GM21390 (cell line): ENCODE data around the gene KCNK17.

Experiments used
- ATAC-seq: cut with Tn5 transposase; IDR thresholded peaks from one replicate; pipeline ENCODE4 v1.9.1; 2021; ENCODE audit not compliant: unreplicated experiment

KCNK17 gene

GRCh38 chr6:39314273-39314795 is at the start of gene KCNK17:
Gene KCNK17 (minus strand): TSS chr6:39314419. CDS start chr6:39314320, 99 bp downstream.
- no peak for ATAC-seq

- ATAC-seq: no peak
These were observed 49.1 kb upstream of the KCNK17 start for GRCh38 chr6:39363280-39363679.

GRCh38 chr6:39362487-39362865 is 48.3 kb upstream of the KCNK17 start:
- ATAC-seq: no peak

GRCh38 chr6:39361657-39362486 is 47.7 kb upstream of the KCNK17 start:
- peak; percentile 78 for ATAC-seq

- no peak for ATAC-seq
These were observed 46.2 kb upstream of the KCNK17 start for GRCh38 chr6:39360378-39360777.

GRCh38 chr6:39357998-39358686 is 43.9 kb upstream of the KCNK17 start:
- no peak for ATAC-seq

- ATAC-seq: no peak
These were observed 39.6 kb upstream of the KCNK17 start for GRCh38 chr6:39353698-39354315.

GRCh38 chr6:39350723-39351505 is 36.7 kb upstream of the KCNK17 start:
- no peak for ATAC-seq

GRCh38 chr6:39348740-39349139 is 34.5 kb upstream of the KCNK17 start:
- no peak for ATAC-seq

- no peak for ATAC-seq
These were observed 33.8 kb upstream of the KCNK17 start for GRCh38 chr6:39347906-39348585.

- no peak for ATAC-seq
These were observed 33.0 kb upstream of the KCNK17 start for GRCh38 chr6:39347206-39347605.

GRCh38 chr6:39344821-39345280 is 30.6 kb upstream of the KCNK17 start:
- ATAC-seq: no peak

GRCh38 chr6:39343396-39343870 is 29.2 kb upstream of the KCNK17 start:
- ATAC-seq: no peak

GRCh38 chr6:39342692-39343395 is 28.6 kb upstream of the KCNK17 start:
- no peak for ATAC-seq

GRCh38 chr6:39341937-39342336 is 27.7 kb upstream of the KCNK17 start:
- no peak for ATAC-seq

- ATAC-seq: no peak
These were observed 27.1 kb upstream of the KCNK17 start for GRCh38 chr6:39341352-39341751.

GRCh38 chr6:39339868-39340550 is 25.8 kb upstream of the KCNK17 start:
- no peak for ATAC-seq

GRCh38 chr6:39339096-39339867 is 25.1 kb upstream of the KCNK17 start:
- ATAC-seq: no peak
